Measurements from ENCODE around the gene ABHD17B. TPM values are rescaled to one million over a fixed set of nuclear protein-coding genes. Genes with fewer than 3 reads are reported as not detected.
A peak's percentile ranks its signal among the peaks of the same experiment; 100 is the strongest.
"Not testable (repeated sequence)": the region's sequence is repeated elsewhere in the genome, so short reads cannot be mapped to it uniquely, and the experiment has no call there.

ABHD17B gene
- total RNA-seq, 3 donors from 2014 or later (not counting 1 experiment from before 2014, with no cell fraction given), result 28.7 to 34.4 (median 30.3) TPM

GRCh38 chr9:71904076-71904475 is 6.9 kb downstream of the ABHD17B start:
- H3K4me1 Mint-ChIP-seq, result peaks cover 57 to 73% of the 10 kb centered on the region in 2 donors
- intact Hi-C loops (cut with micrococcal nuclease), result no loop called here
- H3K27ac Mint-ChIP-seq, result peak overlapping the region; percentile 1 to 24
- H3K36me3 Mint-ChIP-seq, result no peaks in the 10 kb centered on the region
- TF ChIP-seq CTCF (IDR thresholded peaks at IDR 0.05), result no peak
- H3K4me3 Mint-ChIP-seq, result no peak overlapping the region
- H3K9me3 ChIP-seq (ENCODE audit: control insufficient read depth, insufficient read depth, low read length), result no peaks in the 10 kb centered on the region
- H3K4me3 ChIP-seq (ENCODE audit: low read length), result no peak overlapping the region
- ATAC-seq (no peak), DNase-seq (no peak)
- H3K4me1 ChIP-seq (ENCODE audit: control insufficient read depth, insufficient read depth, low read length), result peaks cover 6% of the 10 kb centered on the region
- H3K36me3 ChIP-seq (ENCODE audit: control insufficient read depth, insufficient read depth, low read length), result no peaks in the 10 kb centered on the region
- H3K27me3 ChIP-seq (ENCODE audit: control insufficient read depth, insufficient read depth, low read length), result no peaks in the 10 kb centered on the region
- WGBS (ENCODE audit: insufficient coverage), result 82% methylated on average over 2 of the region's 2 CpGs
- H3K9me3 Mint-ChIP-seq, result no peaks in the 10 kb centered on the region
- no peaks in the 10 kb centered on the region for H3K27me3 Mint-ChIP-seq (ENCODE audit: low read depth in 2 of 2)
- H3K27ac ChIP-seq (ENCODE audit: low read length), result no peak overlapping the region

GRCh38 chr9:71901695-71902597 is 9.0 kb downstream of the ABHD17B start:
- Mint-ChIP-seq H3K27ac (peak overlapping the region; percentile 67 to 68), H3K4me1 (peaks cover 61 to 73% of the 10 kb centered on the region in 2 donors), H3K36me3 (no peaks in the 10 kb centered on the region), H3K9me3 (no peaks in the 10 kb centered on the region), H3K27me3 (ENCODE audit: low read depth in 2 of 2) (no peaks in the 10 kb centered on the region), H3K4me3 (peak overlapping the region; percentile 10)
- H3K4me1 ChIP-seq (ENCODE audit: control insufficient read depth, insufficient read depth, low read length), result peaks cover 23% of the 10 kb centered on the region
- no peaks in the 10 kb centered on the region for H3K36me3 ChIP-seq (ENCODE audit: control insufficient read depth, insufficient read depth, low read length)
- no peaks in the 10 kb centered on the region for H3K27me3 ChIP-seq (ENCODE audit: control insufficient read depth, insufficient read depth, low read length)
- 8% methylated on average over 3 of the region's 6 CpGs for WGBS (ENCODE audit: insufficient coverage)
- intact Hi-C loops (cut with micrococcal nuclease), result no loop called here
- DNase-seq, result peak in 1 of 2 donors; percentile 34
- no peak overlapping the region for H3K27ac ChIP-seq (ENCODE audit: low read length)
- H3K4me3 ChIP-seq (ENCODE audit: low read length), result no peak overlapping the region
- H3K9me3 ChIP-seq (ENCODE audit: control insufficient read depth, insufficient read depth, low read length), result no peaks in the 10 kb centered on the region
- no peak for TF ChIP-seq CTCF (IDR thresholded peaks at IDR 0.05)
- ATAC-seq, result no peak

GRCh38 chr9:71898756-71899155 is 12.2 kb downstream of the ABHD17B start:
- not testable (repeated sequence) for ATAC-seq; H3K9me3 ChIP-seq (ENCODE audit: control insufficient read depth, insufficient read depth, low read length); H3K36me3 Mint-ChIP-seq; H3K27me3 Mint-ChIP-seq (ENCODE audit: low read depth in 2 of 2); DNase-seq; H3K9me3 Mint-ChIP-seq; H3K36me3 ChIP-seq (ENCODE audit: control insufficient read depth, insufficient read depth, low read length); H3K27me3 ChIP-seq (ENCODE audit: control insufficient read depth, insufficient read depth, low read length); H3K4me3 ChIP-seq (ENCODE audit: low read length)
- Histone ChIP-seq H3K4me1 (ENCODE audit: control insufficient read depth, insufficient read depth, low read length) (peaks cover 33% of the 10 kb centered on the region), H3K27ac (ENCODE audit: low read length) (peak overlapping the region; percentile 38)
- 77% methylated on average over 6 of the region's 6 CpGs for WGBS (ENCODE audit: insufficient coverage)
- intact Hi-C loops (cut with micrococcal nuclease), result loop anchor here (5.0 kb wide), 1 partner anchor 116 kb away; no protein-coding TSS in a partner anchor
- H3K4me1 Mint-ChIP-seq, result peaks cover 80 to 83% of the 10 kb centered on the region in 2 donors
- peak overlapping the region; percentile 87 to 97 for H3K27ac Mint-ChIP-seq
- peak overlapping the region; percentile 22 for H3K4me3 Mint-ChIP-seq

GRCh38 chr9:71897577-71897976 is 13.4 kb downstream of the ABHD17B start:
- Histone ChIP-seq H3K9me3 (ENCODE audit: control insufficient read depth, insufficient read depth, low read length) (no peaks in the 10 kb centered on the region), H3K36me3 (ENCODE audit: control insufficient read depth, insufficient read depth, low read length) (no peaks in the 10 kb centered on the region), H3K27ac (ENCODE audit: low read length) (peak overlapping the region; percentile 80), H3K4me1 (ENCODE audit: control insufficient read depth, insufficient read depth, low read length) (peaks cover 33% of the 10 kb centered on the region), H3K27me3 (ENCODE audit: control insufficient read depth, insufficient read depth, low read length) (no peaks in the 10 kb centered on the region), H3K4me3 (ENCODE audit: low read length) (peak overlapping the region; percentile 5)
- Mint-ChIP-seq H3K27me3 (ENCODE audit: low read depth in 2 of 2) (no peaks in the 10 kb centered on the region), H3K4me3 (peak overlapping the region; percentile 87), H3K9me3 (no peaks in the 10 kb centered on the region), H3K36me3 (no peaks in the 10 kb centered on the region), H3K4me1 (peaks cover 82 to 85% of the 10 kb centered on the region in 2 donors), H3K27ac (peak overlapping the region; percentile 87 to 97)
- WGBS (ENCODE audit: insufficient coverage), result no CpG with 5 or more reads among the region's 1 CpG
- intact Hi-C loops (cut with micrococcal nuclease), result loop anchor here (2.0 to 5.0 kb wide), 3 partner anchors 13 to 115 kb away; partner anchors contain the start of genes ABHD17B and C9orf85
- ATAC-seq, result peak; percentile 76 to 84 (median 81)
- DNase-seq, result peak in 1 of 2 donors; percentile 63
- TF ChIP-seq CTCF (IDR thresholded peaks at IDR 0.05), result no peak
